Left ventricle myocardium inferior (tissue), 1 donor: Measurements from ENCODE around the gene CMIP. TPM values are rescaled to one million over a fixed set of nuclear protein-coding genes. Genes with fewer than 3 reads are reported as not detected.

ENCODE experiments used
- DNase-seq: peaks from one replicate; pipeline ENCODE4 v3.0.0-alpha.2; 2020
- H3K27ac ChIP-seq: fragments of 200-600 bp; replicated peaks from 2 replicates; pipeline ENCODE4 v1.8.0; 2021
- H3K27me3 ChIP-seq: fragments of 200-600 bp; 2 replicates; pipeline ENCODE4 v1.8.0; 2021; ENCODE audit warnings: low read depth
- H3K36me3 ChIP-seq: fragments of 200-600 bp; 2 replicates; pipeline ENCODE4 v1.8.0; 2021
- H3K4me1 ChIP-seq: fragments of 200-600 bp; 2 replicates; pipeline ENCODE4 v1.8.0; 2021
- H3K4me3 ChIP-seq: fragments of 200-600 bp; 2 replicates; pipeline ENCODE4 v1.8.0; 2021; ENCODE audit warnings: mild to moderate bottlenecking, moderate library complexity
- H3K9me3 ChIP-seq: fragments of 200-600 bp; replicated peaks from 2 replicates; pipeline ENCODE4 v1.8.0; 2021
- intact Hi-C: fragments of 100-400 bp; cut with micrococcal nuclease; formaldehyde crosslinking; loops from one replicate; pipeline ENCODE4 v1.11.0; 2022
- total RNA-seq: library from RNA; stranded (reverse); fragmentation: NEBNext Ultra II Directional; extraction: Animal tissue kit (Norgen Biotek cat#: 25700); gene quantifications from one replicate; pipeline ENCODE4 v1.2.1, GENCODE V29; 2021
- TF ChIP-seq, protein P1 (sequence below): fragments of 200-600 bp; IDR thresholded peaks from 2 replicates; pipeline ENCODE4 v1.8.0; 2021; ENCODE audit warnings: antibody characterized with exemption, mild to moderate bottlenecking, borderline replicate concordance
- donor health status: DM: no; HTN: yes; CAD: no; lungs with severe emphysema.

The CMIP gene
- total RNA-seq, 1 donor from 2014 or later: 11.2 TPM

- Histone ChIP-seq H3K36me3 (no peaks in the 10 kb centered on the region), H3K27me3 (no peaks in the 10 kb centered on the region), H3K9me3 (no peaks in the 10 kb centered on the region), H3K27ac (no peak overlapping the region), H3K4me3 (no peak overlapping the region), H3K4me1 (peaks cover 17% of the 10 kb centered on the region)
- TF ChIP-seq, protein P1, sequence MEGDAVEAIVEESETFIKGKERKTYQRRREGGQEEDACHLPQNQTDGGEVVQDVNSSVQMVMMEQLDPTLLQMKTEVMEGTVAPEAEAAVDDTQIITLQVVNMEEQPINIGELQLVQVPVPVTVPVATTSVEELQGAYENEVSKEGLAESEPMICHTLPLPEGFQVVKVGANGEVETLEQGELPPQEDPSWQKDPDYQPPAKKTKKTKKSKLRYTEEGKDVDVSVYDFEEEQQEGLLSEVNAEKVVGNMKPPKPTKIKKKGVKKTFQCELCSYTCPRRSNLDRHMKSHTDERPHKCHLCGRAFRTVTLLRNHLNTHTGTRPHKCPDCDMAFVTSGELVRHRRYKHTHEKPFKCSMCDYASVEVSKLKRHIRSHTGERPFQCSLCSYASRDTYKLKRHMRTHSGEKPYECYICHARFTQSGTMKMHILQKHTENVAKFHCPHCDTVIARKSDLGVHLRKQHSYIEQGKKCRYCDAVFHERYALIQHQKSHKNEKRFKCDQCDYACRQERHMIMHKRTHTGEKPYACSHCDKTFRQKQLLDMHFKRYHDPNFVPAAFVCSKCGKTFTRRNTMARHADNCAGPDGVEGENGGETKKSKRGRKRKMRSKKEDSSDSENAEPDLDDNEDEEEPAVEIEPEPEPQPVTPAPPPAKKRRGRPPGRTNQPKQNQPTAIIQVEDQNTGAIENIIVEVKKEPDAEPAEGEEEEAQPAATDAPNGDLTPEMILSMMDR: no peak
- intact Hi-C loops: no loop called here
- DNase-seq: no peak
Measured at GRCh38 chr16:81627729-81628244, 183.2 kb downstream of the CMIP start.

DNA sequence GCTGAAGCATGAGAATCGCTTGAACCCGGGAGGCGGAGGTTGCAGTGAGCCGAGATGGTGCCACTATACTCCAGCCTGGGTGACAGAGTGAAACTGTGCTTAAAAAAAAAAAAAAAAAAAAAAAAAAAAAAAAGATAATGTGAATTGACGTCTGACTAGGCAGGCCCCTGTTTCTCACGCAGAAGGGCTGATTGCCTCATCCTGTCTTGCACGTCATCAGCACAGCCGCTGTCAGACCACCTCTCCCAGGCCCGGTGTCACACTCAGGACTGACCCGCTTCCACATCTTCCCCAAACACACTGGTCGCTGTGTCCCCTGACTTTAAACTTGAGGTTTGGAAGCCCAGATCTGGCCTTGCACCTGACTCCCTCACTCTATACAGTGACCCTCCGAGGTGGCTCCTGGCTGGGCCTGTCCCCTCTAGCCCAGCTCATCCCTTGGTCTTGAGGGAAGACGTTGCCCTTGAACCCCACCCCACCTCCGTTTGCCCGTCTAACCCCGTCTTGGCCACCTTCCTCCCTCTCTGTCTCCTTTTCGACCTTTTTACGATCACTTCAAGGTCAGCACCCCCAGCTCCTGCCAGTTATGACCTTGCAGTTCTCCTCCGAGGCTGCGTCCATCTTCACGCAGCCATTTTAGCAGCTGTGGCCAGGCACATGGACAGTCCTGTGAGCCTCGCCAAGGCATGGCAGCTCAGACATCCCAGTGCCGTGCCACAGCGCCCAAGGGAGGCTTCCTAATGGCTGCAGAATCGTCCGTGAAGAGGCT is 184.6 kb downstream of the CMIP start:
- intact Hi-C loops: no loop called here
- no peaks in the 10 kb centered on the region for H3K36me3 ChIP-seq
- no peaks in the 10 kb centered on the region for H3K9me3 ChIP-seq
- no peak overlapping the region for H3K4me3 ChIP-seq
- no peaks in the 10 kb centered on the region for H3K27me3 ChIP-seq
- H3K4me1 ChIP-seq: peaks cover 18% of the 10 kb centered on the region
- TF ChIP-seq, protein P1: no peak
- H3K27ac ChIP-seq: no peak overlapping the region
- no peak for DNase-seq

- Histone ChIP-seq H3K36me3 (no peaks in the 10 kb centered on the region), H3K27ac (no peak overlapping the region), H3K27me3 (no peaks in the 10 kb centered on the region), H3K9me3 (no peaks in the 10 kb centered on the region), H3K4me3 (no peak overlapping the region), H3K4me1 (peaks cover 17% of the 10 kb centered on the region)
- DNase-seq: no peak
- intact Hi-C loops: no loop called here
- TF ChIP-seq, protein P1: no peak
Measured at GRCh38 chr16:81629896-81630634, 185.5 kb downstream of the CMIP start.

DNA sequence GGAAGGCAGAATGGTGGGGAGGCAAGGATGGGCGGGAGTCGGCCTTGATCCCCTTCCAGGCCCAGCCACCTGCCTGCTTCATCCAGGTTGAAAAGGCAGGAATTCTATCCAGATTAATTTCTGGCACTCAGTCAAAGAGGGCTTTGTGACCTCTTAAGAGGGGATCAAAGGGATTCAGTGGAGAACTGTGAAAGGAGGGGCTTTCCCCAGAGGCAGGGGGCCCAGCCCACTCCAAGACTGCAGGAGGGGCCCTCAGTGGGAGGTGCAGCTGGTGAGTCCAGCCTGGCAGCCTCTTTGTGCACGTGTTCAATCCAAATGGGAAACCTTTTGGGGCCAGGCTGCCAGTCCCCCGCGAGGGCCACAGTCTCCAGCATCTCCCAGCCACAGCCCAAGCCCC is 186.0 kb downstream of the CMIP start:
- DNase-seq: no peak
- intact Hi-C loops: no loop called here
- Histone ChIP-seq H3K4me1 (peaks cover 12% of the 10 kb centered on the region), H3K27me3 (no peaks in the 10 kb centered on the region), H3K4me3 (no peak overlapping the region), H3K36me3 (no peaks in the 10 kb centered on the region), H3K27ac (no peak overlapping the region), H3K9me3 (no peaks in the 10 kb centered on the region)
- TF ChIP-seq, protein P1: no peak

DNA sequence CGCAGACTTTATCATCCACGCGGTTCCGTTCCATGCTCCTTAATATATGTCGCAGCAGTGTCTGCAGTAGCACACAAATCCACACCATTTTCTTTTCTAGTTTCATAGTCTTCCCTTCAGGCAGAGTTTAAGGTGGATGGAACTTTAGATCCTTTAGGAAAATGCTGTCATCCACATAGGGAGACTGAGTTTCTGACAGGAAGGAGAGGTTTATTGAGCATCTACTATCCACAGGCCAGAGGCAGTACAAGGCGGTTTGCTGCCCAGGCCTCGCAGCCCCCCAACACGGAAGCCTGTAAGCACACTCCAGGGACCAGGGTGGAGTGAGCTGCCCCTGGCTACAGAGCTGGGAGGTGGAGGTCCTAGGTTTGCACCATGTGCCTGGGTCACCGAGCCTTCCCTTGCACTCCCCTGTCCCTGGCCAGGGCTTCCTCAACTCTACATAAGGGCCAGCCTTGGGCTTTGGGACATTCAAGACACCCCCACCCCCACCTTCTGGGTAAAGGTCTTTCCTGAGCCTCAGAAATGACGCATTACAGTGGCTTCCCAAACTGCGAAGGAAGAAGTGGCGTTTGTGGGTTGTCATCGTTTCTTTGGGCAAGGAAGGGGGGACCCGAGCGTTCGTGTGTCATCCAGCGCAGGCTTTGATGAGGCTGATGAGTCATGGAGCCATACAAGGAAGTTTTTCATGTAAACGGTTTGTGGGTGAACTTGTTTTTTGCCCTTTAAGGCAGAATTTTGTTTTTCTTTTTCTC is 188.0 kb downstream of the CMIP start:
- TF ChIP-seq, protein P1: no peak
- no peak for DNase-seq
- Histone ChIP-seq H3K27me3 (no peaks in the 10 kb centered on the region), H3K4me3 (no peak overlapping the region), H3K36me3 (no peaks in the 10 kb centered on the region), H3K4me1 (peaks cover 6% of the 10 kb centered on the region), H3K27ac (no peak overlapping the region), H3K9me3 (no peaks in the 10 kb centered on the region)
- intact Hi-C loops: no loop called here
